H1 (cell line): ENCODE data around the gene SNX32. TPM values are rescaled to one million over a fixed set of nuclear protein-coding genes. Genes with fewer than 3 reads are reported as not detected.

Experiments used
- BRCA1 ChIP-seq: IDR thresholded peaks from 2 replicates; pipeline ENCODE4 v1.6.1; 2012; ENCODE audit warnings: low read depth, low read length, improper control_type of control experiment
- CEBPB ChIP-seq: IDR thresholded peaks from 2 replicates; pipeline ENCODE4 v1.6.1; 2012; ENCODE audit warnings: low read depth, low read length
- CHD1 ChIP-seq: IDR thresholded peaks from 2 replicates; pipeline ENCODE4 v1.6.1; 2012; ENCODE audit warnings: low read depth, low read length, improper control_type of control experiment
- E2F6 ChIP-seq: IDR thresholded peaks from 2 replicates; pipeline ENCODE4 v1.6.1; 2012; ENCODE audit warnings: inconsistent platforms
- EZH2 ChIP-seq: fragments of 200-600 bp; sonication (generic); IDR thresholded peaks from 2 replicates; pipeline ENCODE4 v1.7.1; 2012; ENCODE audit warnings: low read depth, mild to moderate bottlenecking, moderate library complexity, low read length, inconsistent platforms; ENCODE audit not compliant: severe bottlenecking
- GABPA ChIP-seq: IDR thresholded peaks from 2 replicates; pipeline ENCODE4 v1.6.1; 2011; ENCODE audit warnings: mild to moderate bottlenecking, low read length, moderate library complexity, borderline replicate concordance; ENCODE audit not compliant: insufficient read depth
- GTF2F1 ChIP-seq: IDR thresholded peaks from 2 replicates; pipeline ENCODE4 v1.6.1; 2012; ENCODE audit warnings: low read depth, low read length, improper control_type of control experiment, borderline replicate concordance
- KDM1A ChIP-seq: fragments of 200-600, 300-600 bp; sonication (generic); IDR thresholded peaks from 2 replicates; pipeline ENCODE4 v1.7.1; 2016; ENCODE audit warnings: mild to moderate bottlenecking, low read length, borderline replicate concordance
- KDM4A ChIP-seq: IDR thresholded peaks from one replicate; pipeline ENCODE4 v1.7.1; 2012; ENCODE audit warnings: low read depth, mild to moderate bottlenecking, moderate library complexity, low read length, inconsistent platforms; ENCODE audit not compliant: severe bottlenecking
- PHF8 ChIP-seq: fragments of 200-600 bp; sonication (generic); conservative IDR thresholded peaks from 2 replicates; pipeline ENCODE4 v1.7.1; 2012; ENCODE audit warnings: low read depth, mild to moderate bottlenecking, inconsistent platforms, low read length, moderate library complexity
- POU5F1 ChIP-seq: IDR thresholded peaks from 2 replicates; pipeline ENCODE4 v1.6.1; 2011; ENCODE audit warnings: low read depth, mild to moderate bottlenecking, low read length, moderate library complexity
- RFX5 ChIP-seq: IDR thresholded peaks from 2 replicates; pipeline ENCODE4 v1.6.1; 2011; ENCODE audit warnings: low read depth, low read length, improper control_type of control experiment, borderline replicate concordance
- TBP ChIP-seq: IDR thresholded peaks from 2 replicates; pipeline ENCODE4 v1.6.1; 2011; ENCODE audit warnings: low read depth, low read length, improper control_type of control experiment
- polyA plus RNA-seq, 7 experiments: library from polyadenylated mRNA; depleted of rRNA in 3 of 7; stranded (reverse) in 5 of 7; unstranded in 2 of 7; fragments of >200 nt in 5 of 7; fragments of 200-250 nt in 2 of 7; gene quantifications; 1 replicate in 5 of 7; 2 replicates in 1 of 7; 4 replicates in 1 of 7; pipeline versions ENCODE4 v1.2.1 to v1.2.3, GENCODE V29; 2011 to 2013; ENCODE audit warnings: missing spikeins in 2 of 7, mixed read lengths in 2 of 7
- total RNA-seq: library from RNA; stranded (reverse); fragmentation: NEBNext Ultra II Directional; extraction: Animal tissue kit (Norgen Biotek cat#: 25700); gene quantifications from 2 replicates; pipeline ENCODE4 v1.2.1, GENCODE V29; 2021

SNX32 gene
- total and polyA plus RNA-seq, 2 of the 8 experiments (the other 6 are each of a cell fraction or from before 2014, with no cell fraction given) = 0.76 to 2.2 TPM

GRCh38 chr11:65857853-65858680, 24.3 kb downstream of the SNX32 start, which contains the start of gene CFL1 (continued):
- TF ChIP-seq PHF8 (peak; percentile 94), KDM4A (peak; percentile 5), EZH2 (no peak), TBP (peak; percentile 98), CEBPB (no peak), GTF2F1 (peak; percentile 90), E2F6 (no peak; the same call in 1 of the 2 replicates), KDM1A (no peak), POU5F1 (no peak), RFX5 (no peak), BRCA1 (no peak), CHD1 (no peak), GABPA (peak; percentile 93)
